ENCODE data around the gene ITPK1. TPM values are rescaled to one million over a fixed set of nuclear protein-coding genes. Genes with fewer than 3 reads are reported as not detected.

Gene ITPK1
- total RNA-seq, 1 experiment from 2014 or later = 88.6 TPM

DNA sequence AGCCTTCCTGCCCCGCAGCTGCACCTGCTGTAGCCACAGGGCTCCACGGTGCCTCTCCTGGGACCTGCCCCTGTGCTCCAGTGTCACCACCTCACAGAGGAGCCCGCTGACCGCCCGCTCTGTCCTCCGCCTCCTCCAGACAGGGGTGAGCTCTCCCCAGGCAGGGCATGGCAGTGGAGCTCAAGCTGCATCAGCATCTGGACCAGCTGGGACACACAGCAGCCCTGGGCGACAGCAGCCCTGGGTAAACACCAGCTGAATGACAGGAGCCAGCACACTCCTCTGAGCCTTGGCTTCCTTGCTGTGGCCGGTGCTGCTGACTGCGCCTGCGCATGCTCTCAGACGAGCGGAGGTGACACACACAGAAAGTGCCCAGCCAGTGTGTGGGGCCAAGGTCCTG is 170.7 kb downstream of the ITPK1 start:
- ChIA-PET CTCF (no interaction called here), POLR2A (ENCODE audit: unreplicated experiment) (no interaction called here)
- Histone ChIP-seq H4K20me1 (ENCODE audit: insufficient read depth) (peaks cover 17% of the 10 kb centered on the region; the same call in 1 of the 2 replicates), H3K27me3 (ENCODE audit: insufficient read depth, low read depth) (no peaks in the 10 kb centered on the region), H3K9me3 (ENCODE audit: insufficient read depth, low read depth) (no peaks in the 10 kb centered on the region), H3F3A (ENCODE audit: insufficient read depth, low read depth) (peaks cover 8% of the 10 kb centered on the region; the same call in 1 of the 2 replicates), H3K79me2 (ENCODE audit: low read depth) (no peaks in the 10 kb centered on the region), H3K4me1 (replicated peaks; ENCODE audit: insufficient read depth) (peaks cover 14% of the 10 kb centered on the region), H3K4me2 (no peak overlapping the region), H3K4me3 (no peak overlapping the region), H2AFZ (no peak overlapping the region), H3K27ac (no peak overlapping the region), H3K36me3 (ENCODE audit: low read depth) (peaks cover 2% of the 10 kb centered on the region), H3K9me2 (ENCODE audit: insufficient read depth) (no peaks in the 10 kb centered on the region)
- DNase-seq = no peak
- intact Hi-C loops (cut with micrococcal nuclease; ENCODE audit: unreplicated experiment) = no loop called here
- no TSS peak for BruUV-seq (replicated peaks)
- TF ChIP-seq, protein P1, sequence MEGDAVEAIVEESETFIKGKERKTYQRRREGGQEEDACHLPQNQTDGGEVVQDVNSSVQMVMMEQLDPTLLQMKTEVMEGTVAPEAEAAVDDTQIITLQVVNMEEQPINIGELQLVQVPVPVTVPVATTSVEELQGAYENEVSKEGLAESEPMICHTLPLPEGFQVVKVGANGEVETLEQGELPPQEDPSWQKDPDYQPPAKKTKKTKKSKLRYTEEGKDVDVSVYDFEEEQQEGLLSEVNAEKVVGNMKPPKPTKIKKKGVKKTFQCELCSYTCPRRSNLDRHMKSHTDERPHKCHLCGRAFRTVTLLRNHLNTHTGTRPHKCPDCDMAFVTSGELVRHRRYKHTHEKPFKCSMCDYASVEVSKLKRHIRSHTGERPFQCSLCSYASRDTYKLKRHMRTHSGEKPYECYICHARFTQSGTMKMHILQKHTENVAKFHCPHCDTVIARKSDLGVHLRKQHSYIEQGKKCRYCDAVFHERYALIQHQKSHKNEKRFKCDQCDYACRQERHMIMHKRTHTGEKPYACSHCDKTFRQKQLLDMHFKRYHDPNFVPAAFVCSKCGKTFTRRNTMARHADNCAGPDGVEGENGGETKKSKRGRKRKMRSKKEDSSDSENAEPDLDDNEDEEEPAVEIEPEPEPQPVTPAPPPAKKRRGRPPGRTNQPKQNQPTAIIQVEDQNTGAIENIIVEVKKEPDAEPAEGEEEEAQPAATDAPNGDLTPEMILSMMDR (conservative IDR thresholded peaks at IDR 0.05) = no peak
- no peak for TF ChIP-seq EZH2 (IDR thresholded peaks at IDR 0.05; ENCODE audit: low read depth)

- POLR2A ChIA-PET (ENCODE audit: unreplicated experiment) = no interaction called here
- BruUV-seq (replicated peaks) = no TSS peak
Measured at GRCh38 chr14:92943855-92944570, 171.7 kb downstream of the ITPK1 start.

GRCh38 chr14:92942976-92943710 is 172.6 kb downstream of the ITPK1 start:
- POLR2A ChIA-PET (ENCODE audit: unreplicated experiment) = no interaction called here
- H2AFZ ChIP-seq = no peak overlapping the region
- no peaks in the 10 kb centered on the region for H3K27me3 ChIP-seq (ENCODE audit: insufficient read depth, low read depth)
- H3K4me2 ChIP-seq = no peak overlapping the region
- BruUV-seq (replicated peaks) = no TSS peak
- CTCF ChIA-PET = no interaction called here
- H3K4me1 ChIP-seq (replicated peaks; ENCODE audit: insufficient read depth) = peaks cover 16% of the 10 kb centered on the region
- H3K79me2 ChIP-seq (ENCODE audit: low read depth) = no peaks in the 10 kb centered on the region
- H3F3A ChIP-seq (ENCODE audit: insufficient read depth, low read depth) = peaks cover 8% of the 10 kb centered on the region; the same call in 1 of the 2 replicates
- peaks cover 2% of the 10 kb centered on the region for H3K36me3 ChIP-seq (ENCODE audit: low read depth)
- H4K20me1 ChIP-seq (ENCODE audit: insufficient read depth) = peaks cover 17% of the 10 kb centered on the region; the same call in 1 of the 2 replicates
- no peak for TF ChIP-seq EZH2 (IDR thresholded peaks at IDR 0.05; ENCODE audit: low read depth)
- TF ChIP-seq, protein P1 (conservative IDR thresholded peaks at IDR 0.05) = no peak
- no peak for DNase-seq
- H3K9me2 ChIP-seq (ENCODE audit: insufficient read depth) = no peaks in the 10 kb centered on the region
- no peak overlapping the region for H3K4me3 ChIP-seq
- no peak overlapping the region for H3K27ac ChIP-seq
- no peaks in the 10 kb centered on the region for H3K9me3 ChIP-seq (ENCODE audit: insufficient read depth, low read depth)
- intact Hi-C loops (cut with micrococcal nuclease; ENCODE audit: unreplicated experiment) = no loop called here

More at GRCh38 chr14:92943855-92944570, 171.7 kb downstream of the ITPK1 start:
- H2AFZ ChIP-seq = no peak overlapping the region
- no peaks in the 10 kb centered on the region for H3K79me2 ChIP-seq (ENCODE audit: low read depth)
- no peak overlapping the region for H3K4me2 ChIP-seq
- H3K9me3 ChIP-seq (ENCODE audit: insufficient read depth, low read depth) = no peaks in the 10 kb centered on the region
- peaks cover 8% of the 10 kb centered on the region; the same call in 1 of the 2 replicates for H3F3A ChIP-seq (ENCODE audit: insufficient read depth, low read depth)
- no peak overlapping the region for H3K4me3 ChIP-seq
- no peak for DNase-seq
- CTCF ChIA-PET = no interaction called here
- no peaks in the 10 kb centered on the region for H3K9me2 ChIP-seq (ENCODE audit: insufficient read depth)
- peaks cover 17% of the 10 kb centered on the region; the same call in 1 of the 2 replicates for H4K20me1 ChIP-seq (ENCODE audit: insufficient read depth)
- H3K27ac ChIP-seq = no peak overlapping the region
- intact Hi-C loops (cut with micrococcal nuclease; ENCODE audit: unreplicated experiment) = no loop called here
- H3K36me3 ChIP-seq (ENCODE audit: low read depth) = peaks cover 2% of the 10 kb centered on the region
- no peaks in the 10 kb centered on the region for H3K27me3 ChIP-seq (ENCODE audit: insufficient read depth, low read depth)
- TF ChIP-seq EZH2 (IDR thresholded peaks at IDR 0.05; ENCODE audit: low read depth) = no peak
- TF ChIP-seq, protein P1 (conservative IDR thresholded peaks at IDR 0.05) = no peak
- H3K4me1 ChIP-seq (replicated peaks; ENCODE audit: insufficient read depth) = peaks cover 14% of the 10 kb centered on the region
